ENCODE data around the gene MARCHF5. TPM values are rescaled to one million over a fixed set of nuclear protein-coding genes. Genes with fewer than 3 reads are reported as not detected.
"Not testable (repeated sequence)": the region's sequence is repeated elsewhere in the genome, so short reads cannot be mapped to it uniquely, and the experiment has no call there.

MARCHF5 gene
- total and polyA plus RNA-seq, 10 donors = 6.9 to 39.1 (median 18.5) TPM

GRCh38 chr10:92395271-92395670, 104.3 kb downstream of the MARCHF5 start:
- Histone ChIP-seq H3K9me3 (peaks cover 0 to 21% (median 8%) of the 10 kb centered on the region in 8 donors), H3K4me3 (no peak overlapping the region), H3K27ac (no peak overlapping the region), H3K4me1 (no peaks in the 10 kb centered on the region), H3K27me3 (replicated peaks in 1 of 7) (no peaks in the 10 kb centered on the region), H3K36me3 (no peaks in the 10 kb centered on the region)
- TF ChIP-seq POLR2AphosphoS5 (IDR thresholded peaks at IDR 0.05) = no peak
- intact Hi-C loops (cut with DNase I; ENCODE audit: low total_unique reads) = no loop called here
- WGBS, 5 donors = 58 to 91% (median 78%) methylated on average over 4 of the region's 4 CpGs
- DNase-seq = no peak

DNA sequence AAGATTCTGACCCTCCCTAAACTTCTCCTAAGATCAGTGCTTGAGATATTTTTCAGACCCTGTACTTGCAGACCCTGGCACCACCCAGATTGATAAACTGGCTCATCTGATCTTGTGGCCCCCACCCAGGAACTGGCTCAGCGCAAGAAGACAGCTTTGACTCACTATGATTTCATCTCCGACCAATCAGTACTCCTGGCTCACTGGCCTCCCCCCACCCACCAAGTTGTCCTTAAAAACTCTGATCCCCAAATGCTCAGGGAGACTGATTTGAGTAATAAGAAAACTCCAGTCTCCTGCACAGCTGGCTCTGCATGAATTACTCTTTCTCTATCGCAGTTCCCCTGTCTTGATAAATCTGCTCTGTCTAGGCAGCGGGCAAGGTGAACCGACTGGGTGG, 111.3 kb downstream of the MARCHF5 start:
- DNase-seq; H3K27ac ChIP-seq; H3K36me3 ChIP-seq; intact Hi-C loops (cut with DNase I; ENCODE audit: low total_unique reads); H3K4me1 ChIP-seq; H3K4me3 ChIP-seq; H3K27me3 ChIP-seq (replicated peaks in 1 of 7): not testable (repeated sequence)
- WGBS, 5 donors = 84 to 89% (median 87%) methylated on average over 5 of the region's 5 CpGs
- H3K9me3 ChIP-seq = peaks cover 0 to 21% (median 8%) of the 10 kb centered on the region in 8 donors

Small RNA genes within 50 kb of the gene (small RNA-seq; reads per million reads assigned to genes)
- gene RF00019 = 0 reads per million in 4 donors
- 0 to 0.07 (median 0) reads per million in 4 donors for gene RNY3P12

Other genes with a start within 250 kb of the MARCHF5 start
- gene CPEB3, start 89 bp upstream of the MARCHF5 start, total RNA-seq = 10 to 100 TPM in 1 of 7 donors, 1 to 10 TPM in 6; 5.5 to 10.1 (median 8.0) TPM
- 1 to 10 TPM; 1.0 to 1.9 (median 1.3) TPM for gene CPEB3, start 89 bp upstream of the MARCHF5 start, polyA plus RNA-seq

Measured in spleen (tissue), 11 donors.